Stimulated activated CD8-positive, alpha-beta memory T cell treated with anti-CD3 and anti-CD28 coated beads, Interleukin-15, amount 100 ng/mL, for 24 hours (primary cell): ENCODE data around the gene KIF23.
"Not testable (repeated sequence)": the region's sequence is repeated elsewhere in the genome, so short reads cannot be mapped to it uniquely, and the experiment has no call there.

Experiments used
- DNase-seq: peaks from one replicate; pipeline ENCODE4 v3.0.0-alpha.2; 2020; ENCODE audit warnings: low read depth

KIF23 gene

GRCh38 chr15:69435985-69436384 lies 21.8 kb downstream of the KIF23 start:
- no peak for DNase-seq

GRCh38 chr15:69436951-69437350 lies 22.8 kb downstream of the KIF23 start:
- no peak for DNase-seq

- no peak for DNase-seq
Observed at GRCh38 chr15:69439623-69440022, 25.5 kb downstream of the KIF23 start.

DNA sequence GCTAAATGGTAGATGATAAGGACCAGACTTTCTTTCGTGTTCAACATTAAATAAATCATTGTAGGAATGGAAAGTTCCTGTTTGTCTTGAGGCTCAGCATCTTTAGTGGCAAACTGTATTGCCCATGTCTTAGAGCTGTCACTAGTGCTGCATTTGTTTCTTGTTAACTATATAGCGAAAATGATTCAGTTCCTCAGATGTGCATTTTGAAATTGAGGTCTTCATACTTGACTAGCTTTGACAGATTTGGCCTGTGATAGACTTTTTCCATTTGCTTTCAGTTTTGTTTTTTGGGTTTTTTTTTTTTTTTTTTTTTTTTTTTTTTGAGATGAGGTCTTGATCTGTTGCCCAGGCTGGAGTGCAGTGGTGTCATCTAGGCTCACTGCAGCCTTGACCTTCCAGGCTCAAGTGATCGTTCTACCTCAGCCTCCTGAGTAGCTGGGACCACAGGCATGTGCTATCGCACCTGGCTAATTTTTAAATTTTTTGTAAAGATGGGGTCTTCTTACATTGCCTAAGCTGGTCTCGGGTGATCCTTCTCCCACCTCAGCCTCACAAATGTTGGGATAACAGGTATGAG lies 29.0 kb downstream of the KIF23 start:
- no peak for DNase-seq

- no peak for DNase-seq
Observed at GRCh38 chr15:69444686-69445085, 30.5 kb downstream of the KIF23 start.

GRCh38 chr15:69446953-69447352 lies 32.8 kb downstream of the KIF23 start:
- DNase-seq = no peak

DNA sequence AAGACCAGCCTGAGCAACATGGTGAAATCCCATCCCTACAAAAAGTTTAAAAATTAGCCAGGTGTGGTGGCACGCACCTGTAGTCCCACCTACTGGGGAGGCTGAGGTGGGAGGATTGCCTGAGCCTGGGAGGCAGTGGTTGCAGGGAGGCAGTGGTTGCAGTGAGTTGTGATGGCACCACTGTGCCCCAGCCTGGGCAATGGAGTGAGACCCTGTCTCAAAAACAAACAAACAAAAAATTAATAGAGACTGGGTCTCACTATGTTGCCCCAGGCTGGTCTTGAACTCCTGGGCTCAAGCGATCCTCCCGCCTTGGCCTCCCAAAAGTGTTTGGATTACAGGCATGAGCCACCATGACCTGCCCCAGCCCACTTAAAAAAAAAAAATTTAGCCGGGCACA lies 36.1 kb downstream of the KIF23 start:
- DNase-seq = not testable (repeated sequence)

DNA sequence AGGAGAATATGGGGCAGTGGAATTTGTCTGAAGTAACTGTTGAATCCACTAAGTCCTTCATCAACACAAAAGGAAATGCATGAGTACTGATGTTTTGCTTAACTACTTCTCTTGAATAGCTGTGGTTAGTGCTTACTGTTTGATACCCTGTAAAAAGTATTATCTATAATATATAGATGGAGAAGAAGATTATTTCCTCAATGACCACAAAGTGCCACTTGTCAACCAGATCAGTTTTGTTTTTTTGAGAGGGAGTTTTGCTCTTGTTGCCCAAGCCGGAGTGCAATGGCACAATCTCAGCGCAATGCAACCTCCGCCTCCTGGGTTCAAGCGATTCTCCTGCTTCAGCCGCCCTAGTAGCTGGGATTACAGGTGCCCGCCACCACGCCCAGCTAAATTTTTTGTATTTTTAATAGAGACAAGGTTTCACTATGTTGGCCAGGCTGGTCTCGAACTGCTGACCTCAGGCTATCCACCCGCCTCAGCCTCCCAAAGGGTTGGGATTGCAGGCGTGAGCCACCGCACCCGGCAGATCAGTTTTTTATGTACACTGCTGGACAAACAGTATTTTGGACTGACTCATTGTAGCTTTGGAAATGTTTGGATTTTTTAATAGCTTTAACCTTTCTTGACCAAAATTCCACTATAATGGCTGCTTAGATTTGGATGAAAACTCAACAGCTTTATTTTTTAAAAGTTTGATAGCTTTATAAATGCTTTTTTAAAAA lies 37.0 kb downstream of the KIF23 start:
- DNase-seq = no peak

GRCh38 chr15:69451951-69452691 lies 38.0 kb downstream of the KIF23 start:
- DNase-seq = no peak

GRCh38 chr15:69452692-69453521 lies 38.8 kb downstream of the KIF23 start, which contains the start of gene RPLP1:
TSS of gene RPLP1 (plus strand) at chr15:69452818. CDS start at chr15:69452949, 131 bp downstream.
- peak; percentile 90 for DNase-seq

GRCh38 chr15:69454953-69455352 lies 40.8 kb downstream of the KIF23 start:
- no peak for DNase-seq

DNA sequence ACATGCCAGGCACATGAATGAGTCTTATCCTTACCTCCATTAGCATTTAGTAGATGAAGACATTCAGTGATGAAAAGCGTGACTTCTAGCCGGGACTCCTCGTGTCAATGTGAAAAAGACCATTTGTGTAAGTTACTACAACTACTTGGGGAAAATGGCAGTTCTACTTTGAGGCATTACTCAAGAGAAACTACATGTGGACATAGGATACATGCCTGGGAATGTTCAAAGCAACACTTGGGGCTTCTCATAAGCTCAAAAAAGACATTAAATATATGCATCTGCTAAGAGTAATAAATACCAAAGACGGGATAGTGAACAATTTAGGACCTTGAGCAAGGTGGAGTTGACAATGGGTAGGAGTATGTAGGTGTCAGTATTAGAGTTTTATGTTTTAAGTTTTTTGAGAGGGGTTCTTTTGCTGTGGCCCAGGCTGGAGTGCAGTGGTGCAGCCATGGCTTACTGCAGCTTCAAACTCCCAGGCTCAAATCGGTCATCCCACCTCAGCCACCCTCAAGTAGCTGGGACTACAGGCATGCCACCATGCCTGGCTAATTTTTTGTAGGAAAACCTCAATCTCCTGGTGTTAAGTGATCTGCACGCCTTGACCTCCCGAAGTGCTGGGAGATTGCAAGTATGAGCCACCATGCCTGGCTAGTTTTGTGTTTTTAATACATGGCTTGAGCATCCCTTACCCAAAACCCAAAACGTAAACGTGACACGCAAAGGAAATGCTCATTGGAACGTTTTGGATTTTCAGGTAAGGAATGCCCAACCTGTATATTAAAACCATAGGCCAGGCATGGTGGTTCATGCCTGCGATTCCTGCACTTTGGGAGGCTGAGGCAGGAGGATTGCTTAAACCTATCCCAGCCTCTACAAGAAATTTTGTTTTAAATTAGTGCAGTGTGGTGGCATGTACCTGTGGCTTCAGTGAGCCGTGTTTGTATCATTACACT lies 42.3 kb downstream of the KIF23 start:
- no peak for DNase-seq

GRCh38 chr15:69457304-69458280 lies 43.4 kb downstream of the KIF23 start:
- no peak for DNase-seq

DNA sequence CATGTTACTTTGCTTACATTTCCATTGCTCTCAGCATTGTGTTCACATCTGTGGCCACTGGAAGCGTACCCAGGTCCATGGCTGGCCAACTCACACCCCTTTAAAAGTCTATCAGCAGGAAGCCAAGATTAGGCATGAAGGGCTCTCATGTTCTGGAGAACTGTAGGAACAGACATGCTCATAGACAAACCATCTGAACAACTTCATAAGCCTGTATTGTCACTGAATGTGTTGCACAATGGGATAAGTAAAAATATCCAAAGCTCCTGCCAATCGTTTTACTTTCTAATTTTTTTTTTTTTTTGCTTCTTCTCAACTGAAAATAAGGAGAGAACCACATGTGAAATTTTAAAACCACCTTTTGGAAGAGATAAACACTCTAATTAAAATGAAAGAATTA lies 44.9 kb downstream of the KIF23 start:
- DNase-seq = no peak

GRCh38 chr15:69460481-69460880 lies 46.3 kb downstream of the KIF23 start:
- no peak for DNase-seq

- no peak for DNase-seq
Observed at GRCh38 chr15:69462030-69462492, 47.9 kb downstream of the KIF23 start.

DNA sequence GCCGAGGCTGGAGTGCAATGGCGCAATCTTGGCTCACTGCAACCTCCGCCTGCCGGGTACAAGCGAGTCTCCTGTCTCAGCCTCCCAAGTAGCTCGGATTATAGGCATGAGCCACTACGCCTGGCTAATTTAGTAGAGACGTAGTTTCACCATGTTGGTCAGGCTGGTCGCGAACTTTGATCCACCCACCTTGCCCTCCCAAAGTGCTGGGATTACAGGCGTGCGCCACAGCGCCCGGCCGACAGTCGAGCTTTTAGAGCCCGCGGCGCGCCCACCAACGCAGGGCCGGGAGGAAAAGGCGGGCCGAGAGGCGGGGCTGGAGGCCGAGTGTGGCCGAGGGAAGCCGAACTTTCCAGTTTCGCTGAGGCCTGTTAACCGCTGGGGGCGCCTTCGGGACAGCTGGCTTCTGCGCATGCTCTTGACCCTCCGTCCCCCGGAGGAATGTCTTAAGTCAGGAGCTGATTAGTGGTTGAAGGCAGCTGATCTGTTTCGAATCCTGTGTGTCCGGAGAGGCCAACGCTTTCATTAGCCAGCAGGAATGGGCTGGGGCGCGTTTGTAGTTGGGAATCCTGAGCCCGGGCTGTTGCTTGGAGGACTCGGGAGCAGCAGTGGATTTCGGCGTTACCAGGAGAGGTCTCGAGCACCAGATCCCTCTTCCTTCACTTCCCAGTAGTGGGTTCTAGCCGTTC lies 48.5 kb downstream of the KIF23 start:
- DNase-seq = peak; percentile 76

GRCh38 chr15:69463182-69463756 lies 49.1 kb downstream of the KIF23 start:
- DNase-seq = no peak

- no peak for DNase-seq
Observed at GRCh38 chr15:69465253-69465652, 51.1 kb downstream of the KIF23 start.
